HEK293T (cell line): ENCODE results near the gene SIPA1L3.

Source experiments
- ARNT ChIP-seq: fragments of 450-650 bp; IDR thresholded peaks from 2 replicates; pipeline ENCODE4 v1.6.1; 2017; ENCODE audit warnings: mild to moderate bottlenecking
- BHLHE40 ChIP-seq: fragments of 450-650 bp; IDR thresholded peaks from 2 replicates; pipeline ENCODE4 v1.6.1; 2016; ENCODE audit warnings: mild to moderate bottlenecking, moderate library complexity, borderline replicate concordance
- CTBP1 ChIP-seq: fragments of 450-650 bp; IDR thresholded peaks from 2 replicates; pipeline ENCODE4 v1.6.1; 2016; ENCODE audit warnings: borderline replicate concordance
- ELF4 ChIP-seq: fragments of 450-650 bp; IDR thresholded peaks from 2 replicates; pipeline ENCODE4 v1.6.1; 2017; ENCODE audit warnings: antibody characterized with exemption
- FOXK2 ChIP-seq: fragments of 450-650 bp; IDR thresholded peaks from 2 replicates; pipeline ENCODE4 v1.6.1; 2016; ENCODE audit warnings: mild to moderate bottlenecking
- SP1 ChIP-seq: fragments of 450-650 bp; IDR thresholded peaks from 2 replicates; pipeline ENCODE4 v1.6.1; 2017
- SUZ12 ChIP-seq: fragments of 450-650 bp; IDR thresholded peaks from 2 replicates; pipeline ENCODE4 v1.6.1; 2016; ENCODE audit warnings: mild to moderate bottlenecking
- TARDBP ChIP-seq: fragments of 450-650 bp; IDR thresholded peaks from 2 replicates; pipeline ENCODE4 v1.6.1; 2016
- ZNF384 ChIP-seq: fragments of 450-650 bp; IDR thresholded peaks from 2 replicates; pipeline ENCODE4 v1.6.1; 2016

- TF ChIP-seq ZNF384 (no peak), SP1 (no peak), BHLHE40 (no peak), CTBP1 (no peak), SUZ12 (no peak), FOXK2 (no peak), TARDBP (no peak), ARNT (no peak), ELF4 (no peak)
Observed at GRCh38 chr19:38059897-38060296, 152.9 kb downstream of the SIPA1L3 start.
